Bronchial epithelial cell (primary cell): ENCODE measurements around the gene ACYP1. TPM values are rescaled to one million over a fixed set of nuclear protein-coding genes. Genes with fewer than 3 reads are reported as not detected.

Experiments used
- DNase-seq: peaks from one replicate; pipeline ENCODE4 v3.0.0-alpha.2; 2010; ENCODE audit warnings: low read depth
- FAIRE-seq: peaks from 2 replicates; lab custom pipeline; 2011; peaks lifted over from hg19 to GRCh38; lab: Jason Lieb, UNC
- H3K27me3 ChIP-seq: 2 replicates; pipeline ENCODE4 v1.5.1; 2011; ENCODE audit warnings: low read length; ENCODE audit not compliant: control insufficient read depth, insufficient read depth
- H3K36me3 ChIP-seq: 2 replicates; pipeline ENCODE4 v1.5.1; 2011; ENCODE audit warnings: low read length; ENCODE audit not compliant: control insufficient read depth, insufficient read depth
- H3K4me3 ChIP-seq: 2 replicates; pipeline ENCODE4 v1.5.1; 2011; ENCODE audit warnings: mild to moderate bottlenecking, low read depth, low read length, control low read depth
- total RNA-seq: library from RNA; depleted of rRNA; stranded (reverse); fragments of >200 nt; gene quantifications from 2 replicates; pipeline ENCODE4 v1.2.1, GENCODE V29; 2014
- TF ChIP-seq, protein P1 (sequence below): IDR thresholded peaks from 2 replicates; pipeline ENCODE4 v1.5.1; 2011; ENCODE audit warnings: mild to moderate bottlenecking, moderate library complexity, low read length, control low read depth, inconsistent platforms; ENCODE audit not compliant: insufficient read depth, severe bottlenecking

ACYP1 gene
- total RNA-seq, 1 donor from 2014 or later = 4.5 TPM

DNA sequence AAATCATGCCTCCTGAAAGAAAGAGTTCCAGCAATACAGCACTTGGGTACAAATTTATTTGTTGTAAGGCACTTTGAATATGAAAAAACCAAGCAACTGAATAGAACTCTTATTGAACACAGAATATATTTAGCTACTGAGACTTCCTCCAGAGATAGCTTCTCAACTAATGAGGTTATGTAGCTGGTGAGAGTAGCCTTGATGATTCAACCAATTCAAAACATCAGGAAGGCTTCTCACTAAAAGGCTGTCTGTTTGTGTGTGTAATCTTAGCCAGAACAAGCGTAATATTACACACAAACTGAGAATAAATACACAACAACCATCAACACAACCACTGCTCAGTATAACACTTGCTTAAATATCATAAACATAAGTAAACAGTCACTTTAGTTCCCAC is 40.7 kb downstream of the ACYP1 start:
- TF ChIP-seq, protein P1, sequence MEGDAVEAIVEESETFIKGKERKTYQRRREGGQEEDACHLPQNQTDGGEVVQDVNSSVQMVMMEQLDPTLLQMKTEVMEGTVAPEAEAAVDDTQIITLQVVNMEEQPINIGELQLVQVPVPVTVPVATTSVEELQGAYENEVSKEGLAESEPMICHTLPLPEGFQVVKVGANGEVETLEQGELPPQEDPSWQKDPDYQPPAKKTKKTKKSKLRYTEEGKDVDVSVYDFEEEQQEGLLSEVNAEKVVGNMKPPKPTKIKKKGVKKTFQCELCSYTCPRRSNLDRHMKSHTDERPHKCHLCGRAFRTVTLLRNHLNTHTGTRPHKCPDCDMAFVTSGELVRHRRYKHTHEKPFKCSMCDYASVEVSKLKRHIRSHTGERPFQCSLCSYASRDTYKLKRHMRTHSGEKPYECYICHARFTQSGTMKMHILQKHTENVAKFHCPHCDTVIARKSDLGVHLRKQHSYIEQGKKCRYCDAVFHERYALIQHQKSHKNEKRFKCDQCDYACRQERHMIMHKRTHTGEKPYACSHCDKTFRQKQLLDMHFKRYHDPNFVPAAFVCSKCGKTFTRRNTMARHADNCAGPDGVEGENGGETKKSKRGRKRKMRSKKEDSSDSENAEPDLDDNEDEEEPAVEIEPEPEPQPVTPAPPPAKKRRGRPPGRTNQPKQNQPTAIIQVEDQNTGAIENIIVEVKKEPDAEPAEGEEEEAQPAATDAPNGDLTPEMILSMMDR = no peak
- FAIRE-seq (no peak), DNase-seq (no peak)
- Histone ChIP-seq H3K27me3 (no peaks in the 10 kb centered on the region), H3K4me3 (no peak overlapping the region), H3K36me3 (peaks cover 7% of the 10 kb centered on the region)

DNA sequence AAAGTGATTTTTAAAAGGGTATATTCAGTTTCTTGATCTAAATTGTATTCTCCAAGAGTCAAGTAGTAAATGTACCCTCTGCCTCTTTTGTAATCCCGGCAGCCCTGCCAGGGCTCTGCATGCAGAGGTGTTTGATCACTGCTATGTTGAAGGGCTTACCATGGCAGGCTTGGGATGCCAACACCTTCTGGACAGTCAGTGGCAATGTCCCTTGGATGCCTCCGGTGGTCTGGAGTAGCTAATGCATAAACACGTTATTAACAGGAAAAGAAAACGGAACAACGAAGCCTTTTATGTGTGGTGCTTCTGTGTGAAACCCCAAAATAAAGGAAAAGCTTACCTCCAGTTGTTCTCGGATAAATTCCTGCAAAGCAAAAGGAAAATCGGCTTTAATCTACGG is 41.2 kb downstream of the ACYP1 start:
- H3K27me3 ChIP-seq = no peaks in the 10 kb centered on the region
- peaks cover 8% of the 10 kb centered on the region for H3K36me3 ChIP-seq
- no peak overlapping the region for H3K4me3 ChIP-seq
- TF ChIP-seq, protein P1 = peak; percentile 24
- DNase-seq = no peak
- FAIRE-seq = no peak

DNA sequence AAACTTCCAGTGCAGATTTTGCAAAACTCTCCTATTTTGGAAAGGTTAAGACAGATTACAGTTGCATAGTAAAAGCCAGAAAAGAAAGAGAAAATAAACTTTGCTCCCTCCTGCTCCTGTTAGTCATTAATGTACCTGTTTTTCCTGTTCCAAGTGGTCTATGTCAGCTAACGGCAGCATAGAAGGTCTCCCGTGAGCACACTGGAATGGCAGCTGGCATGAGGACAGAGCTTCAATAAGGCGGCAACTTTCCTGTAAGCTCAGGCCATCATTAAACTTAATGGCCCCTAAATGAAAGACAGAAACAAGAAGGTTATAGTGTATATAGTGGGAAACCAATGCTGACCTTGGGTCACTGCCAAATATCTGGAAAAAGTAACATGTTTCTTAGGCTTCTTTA is 45.1 kb downstream of the ACYP1 start:
- H3K4me3 ChIP-seq = no peak overlapping the region
- FAIRE-seq (no peak), DNase-seq (peak; percentile 55)
- H3K36me3 ChIP-seq = peaks cover 13% of the 10 kb centered on the region
- TF ChIP-seq, protein P1 = no peak
- H3K27me3 ChIP-seq = no peaks in the 10 kb centered on the region

DNA sequence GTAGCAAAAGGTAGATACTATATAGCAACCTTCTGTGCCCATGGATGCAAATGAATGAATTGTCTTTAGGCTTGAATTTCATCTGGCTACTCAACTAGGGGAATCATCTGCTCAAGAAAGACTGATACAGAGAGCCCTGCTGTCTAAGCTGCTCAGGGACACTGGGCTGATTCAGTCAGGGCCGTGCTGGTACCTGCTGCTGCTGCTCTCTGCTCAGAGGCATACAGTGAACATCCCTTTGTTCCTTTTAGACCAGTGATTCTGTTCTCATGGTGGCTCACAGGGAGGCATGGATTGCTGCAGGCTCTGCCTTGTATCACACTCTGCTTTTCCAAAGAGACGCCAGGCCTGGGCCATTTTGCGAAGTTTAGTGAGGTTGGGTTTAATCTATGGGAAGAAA is 47.0 kb downstream of the ACYP1 start:
- H3K36me3 ChIP-seq = peaks cover 10% of the 10 kb centered on the region
- TF ChIP-seq, protein P1 = no peak

DNA sequence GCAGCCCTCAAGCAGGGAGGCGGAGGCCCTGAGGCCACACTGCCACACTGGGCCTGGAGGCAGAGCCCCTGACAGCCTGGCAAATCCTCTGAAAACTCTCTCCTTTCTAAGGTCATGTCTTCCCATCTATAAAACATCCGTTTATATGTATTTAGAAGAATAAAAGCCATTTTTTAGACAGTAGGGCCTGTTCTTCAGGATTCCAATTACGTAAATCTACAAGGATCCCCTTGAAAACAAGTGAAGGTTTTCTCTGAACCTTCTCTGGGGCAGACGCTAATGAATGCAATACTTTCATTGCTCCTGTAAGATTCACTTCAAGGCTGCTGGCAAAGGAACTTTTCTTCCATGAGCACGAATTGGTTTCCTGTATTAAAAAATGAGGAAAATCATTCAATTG is 48.3 kb downstream of the ACYP1 start:
- TF ChIP-seq, protein P1 = no peak
- Histone ChIP-seq H3K36me3 (peaks cover 10% of the 10 kb centered on the region), H3K27me3 (no peaks in the 10 kb centered on the region), H3K4me3 (no peak overlapping the region)
- FAIRE-seq (no peak), DNase-seq (no peak)

More for the DNA sequence above, 47.0 kb downstream of the ACYP1 start:
- DNase-seq (no peak), FAIRE-seq (peak; percentile 43)
- Histone ChIP-seq H3K4me3 (no peak overlapping the region), H3K27me3 (no peaks in the 10 kb centered on the region)

DNA sequence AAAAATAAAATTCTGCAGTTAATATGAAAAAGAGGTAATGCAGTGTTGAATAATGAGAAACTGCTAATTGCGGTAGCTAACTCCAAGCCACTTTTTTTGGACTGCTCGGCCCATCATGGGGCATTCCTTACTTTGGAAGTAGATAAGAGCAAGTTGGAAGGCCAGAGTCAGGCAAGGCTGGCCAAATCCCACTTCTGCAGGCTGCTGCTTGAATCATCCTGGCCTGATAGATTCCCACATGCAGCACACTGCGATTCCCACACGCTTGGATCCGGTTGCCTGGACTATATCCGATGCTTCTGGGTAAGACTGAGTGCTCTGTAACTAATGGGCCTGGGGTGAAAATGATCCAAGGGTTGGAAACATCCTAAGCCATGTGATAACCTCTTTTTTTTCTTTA is 50.5 kb downstream of the ACYP1 start:
- no peaks in the 10 kb centered on the region for H3K27me3 ChIP-seq
- H3K36me3 ChIP-seq = peaks cover 15% of the 10 kb centered on the region
- DNase-seq = no peak
- FAIRE-seq = no peak
- H3K4me3 ChIP-seq = no peak overlapping the region
- TF ChIP-seq, protein P1 = no peak
